Loucy (cell line): Measurements from ENCODE around the gene NKX2-8.

Experiments used
- H2AFZ ChIP-seq: fragments of 200-600 bp; sonication (generic); 2 replicates; pipeline ENCODE4 v1.6.0; 2016; ENCODE audit warnings: antibody characterized with exemption, mild to moderate bottlenecking, low read length, moderate library complexity
- H3F3A ChIP-seq: fragments of 200-600 bp; 2 replicates; pipeline ENCODE4 v1.6.0; 2016; ENCODE audit warnings: antibody characterized with exemption, low read depth, mild to moderate bottlenecking
- H3K27me3 ChIP-seq: fragments of 200-600 bp; sonication (generic); 2 replicates; pipeline ENCODE4 v1.6.1; 2014; ENCODE audit warnings: low read length, mild to moderate bottlenecking; ENCODE audit not compliant: insufficient read depth, poor library complexity, severe bottlenecking
- H3K36me3 ChIP-seq: fragments of 200-600 bp; sonication (generic); 2 replicates; pipeline ENCODE4 v1.6.1; 2016; ENCODE audit warnings: low read length; ENCODE audit not compliant: insufficient read depth
- H3K4me1 ChIP-seq: fragments of 200-600 bp; sonication (generic); 2 replicates; pipeline ENCODE4 v1.5.1; 2014; ENCODE audit warnings: low read length, mild to moderate bottlenecking; ENCODE audit not compliant: insufficient read depth, poor library complexity, severe bottlenecking
- H3K4me2 ChIP-seq: fragments of 200-600 bp; sonication (generic); 2 replicates; pipeline ENCODE4 v1.6.0; 2014; ENCODE audit warnings: antibody characterized with exemption, low read length, low read depth, mild to moderate bottlenecking; ENCODE audit not compliant: poor library complexity, severe bottlenecking
- H3K4me3 ChIP-seq: fragments of 200-600 bp; sonication (generic); 2 replicates; pipeline ENCODE4 v1.5.1; 2014; ENCODE audit warnings: low read length, mild to moderate bottlenecking, mixed read lengths; ENCODE audit not compliant: poor library complexity, severe bottlenecking
- H3K79me2 ChIP-seq: fragments of 200-600 bp; sonication (generic); 2 replicates; pipeline ENCODE4 v1.6.1; 2014; ENCODE audit warnings: low read length; ENCODE audit not compliant: insufficient read depth
- H3K9ac ChIP-seq: fragments of 200-600 bp; sonication (generic); 2 replicates; pipeline ENCODE4 v1.6.0; 2014; ENCODE audit warnings: mild to moderate bottlenecking, low read depth, low read length, moderate library complexity; ENCODE audit not compliant: poor library complexity, severe bottlenecking
- H3K9me2 ChIP-seq: fragments of 200-600 bp; sonication (generic); replicated peaks from 2 replicates; pipeline ENCODE4 v1.6.1; 2016; ENCODE audit warnings: low read depth, low read length, mixed read lengths
- H3K9me3 ChIP-seq: fragments of 200-600 bp; sonication (generic); 2 replicates; pipeline ENCODE4 v1.6.1; 2014; ENCODE audit warnings: mild to moderate bottlenecking, antibody characterized with exemption, low read length, low read depth; ENCODE audit not compliant: insufficient read depth
- H4K20me1 ChIP-seq: fragments of 200-600 bp; sonication (generic); 2 replicates; pipeline ENCODE4 v1.6.0; 2014; ENCODE audit warnings: antibody characterized with exemption, low read length, mild to moderate bottlenecking; ENCODE audit not compliant: insufficient read depth, poor library complexity, severe bottlenecking
- EZH2phosphoT487 ChIP-seq: fragments of 200-600 bp; IDR thresholded peaks from 2 replicates; pipeline ENCODE4 v1.6.1; 2018; ENCODE audit warnings: antibody characterized with exemption, mild to moderate bottlenecking, moderate library complexity, borderline replicate concordance
- TF ChIP-seq, protein P1 (sequence below): fragments of 200-600 bp; sonication (generic); conservative IDR thresholded peaks from 2 replicates; pipeline ENCODE4 v1.5.1; 2014; ENCODE audit warnings: mild to moderate bottlenecking, antibody characterized with exemption, low read length

NKX2-8 gene

DNA sequence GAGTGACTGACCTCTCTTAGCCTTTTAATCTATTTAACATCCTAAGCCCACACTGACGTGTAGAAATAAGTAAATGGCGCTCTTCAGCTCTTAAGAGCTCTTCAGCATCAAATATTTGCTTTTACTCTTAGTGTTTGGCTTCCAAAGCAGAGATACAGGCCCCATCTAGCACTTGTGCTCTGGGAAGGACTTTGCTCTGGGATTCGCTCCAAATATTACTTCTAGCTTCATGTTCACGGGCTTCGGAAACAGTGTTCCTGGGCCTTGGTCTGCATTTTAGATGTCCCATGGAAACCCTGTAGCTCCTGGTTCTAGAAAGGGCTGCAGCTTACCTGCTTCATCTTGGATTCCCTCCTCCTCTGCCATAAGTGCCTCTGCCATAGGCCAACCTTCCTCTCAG lies 2.7 kb upstream of the NKX2-8 start:
- H4K20me1 ChIP-seq = no peaks in the 10 kb centered on the region
- no peaks in the 10 kb centered on the region for H3K9me3 ChIP-seq
- H3K79me2 ChIP-seq = no peaks in the 10 kb centered on the region
- no peak overlapping the region for H3K4me2 ChIP-seq
- no peaks in the 10 kb centered on the region for H3F3A ChIP-seq
- no peaks in the 10 kb centered on the region for H3K36me3 ChIP-seq
- no peak overlapping the region for H3K4me3 ChIP-seq
- no peaks in the 10 kb centered on the region for H3K27me3 ChIP-seq
- no peaks in the 10 kb centered on the region for H3K4me1 ChIP-seq
- no peak overlapping the region for H3K9ac ChIP-seq
- no peak overlapping the region for H2AFZ ChIP-seq
- no peaks in the 10 kb centered on the region for H3K9me2 ChIP-seq
- TF ChIP-seq EZH2phosphoT487 = no peak
- TF ChIP-seq, protein P1, sequence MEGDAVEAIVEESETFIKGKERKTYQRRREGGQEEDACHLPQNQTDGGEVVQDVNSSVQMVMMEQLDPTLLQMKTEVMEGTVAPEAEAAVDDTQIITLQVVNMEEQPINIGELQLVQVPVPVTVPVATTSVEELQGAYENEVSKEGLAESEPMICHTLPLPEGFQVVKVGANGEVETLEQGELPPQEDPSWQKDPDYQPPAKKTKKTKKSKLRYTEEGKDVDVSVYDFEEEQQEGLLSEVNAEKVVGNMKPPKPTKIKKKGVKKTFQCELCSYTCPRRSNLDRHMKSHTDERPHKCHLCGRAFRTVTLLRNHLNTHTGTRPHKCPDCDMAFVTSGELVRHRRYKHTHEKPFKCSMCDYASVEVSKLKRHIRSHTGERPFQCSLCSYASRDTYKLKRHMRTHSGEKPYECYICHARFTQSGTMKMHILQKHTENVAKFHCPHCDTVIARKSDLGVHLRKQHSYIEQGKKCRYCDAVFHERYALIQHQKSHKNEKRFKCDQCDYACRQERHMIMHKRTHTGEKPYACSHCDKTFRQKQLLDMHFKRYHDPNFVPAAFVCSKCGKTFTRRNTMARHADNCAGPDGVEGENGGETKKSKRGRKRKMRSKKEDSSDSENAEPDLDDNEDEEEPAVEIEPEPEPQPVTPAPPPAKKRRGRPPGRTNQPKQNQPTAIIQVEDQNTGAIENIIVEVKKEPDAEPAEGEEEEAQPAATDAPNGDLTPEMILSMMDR = no peak

DNA sequence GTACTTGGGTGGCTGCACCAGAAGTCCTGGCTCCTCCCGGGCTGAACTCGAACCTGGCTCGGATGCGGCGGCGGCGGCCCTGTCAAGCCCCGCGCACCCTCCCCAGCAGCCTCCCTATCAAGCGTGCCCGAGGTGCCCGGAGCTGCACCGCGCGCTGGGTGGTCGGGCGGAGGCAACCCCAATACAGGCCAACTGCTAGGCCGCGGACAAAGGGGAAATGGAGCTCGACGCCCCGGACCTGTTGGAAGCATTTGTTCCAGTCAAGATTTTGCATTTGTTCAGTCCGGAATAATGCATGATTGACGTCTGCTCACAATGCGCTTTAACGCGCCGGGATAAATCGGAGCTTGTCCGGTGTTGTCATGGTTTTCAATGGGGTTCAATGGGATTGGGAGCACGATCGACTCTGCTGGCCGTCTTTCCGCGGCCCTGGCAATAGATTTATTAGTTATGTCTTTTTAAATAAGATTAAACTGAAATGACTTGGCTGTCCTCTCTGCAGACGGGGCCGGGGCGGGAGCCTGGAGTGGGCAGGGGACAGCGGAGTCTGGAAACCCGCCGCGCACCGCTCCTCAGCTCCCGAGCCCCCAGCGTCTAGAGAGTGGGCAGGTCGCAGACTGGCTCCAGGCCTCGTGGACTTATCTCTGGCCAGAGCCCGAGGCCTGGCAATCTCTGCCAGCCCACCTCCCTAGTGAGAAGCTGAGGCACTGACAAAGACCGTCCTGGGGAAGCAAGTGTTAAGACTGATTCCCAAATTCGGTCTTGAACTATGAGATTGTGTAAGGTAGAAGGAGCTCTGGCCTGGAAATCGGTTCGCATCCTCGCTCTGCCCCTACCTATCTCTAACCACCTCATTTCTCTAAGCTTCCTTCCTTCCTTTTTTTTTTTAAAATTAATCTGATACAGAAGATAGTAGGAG lies 1.7 kb upstream of the NKX2-8 start:
- H2AFZ ChIP-seq = no peak overlapping the region

DNA sequence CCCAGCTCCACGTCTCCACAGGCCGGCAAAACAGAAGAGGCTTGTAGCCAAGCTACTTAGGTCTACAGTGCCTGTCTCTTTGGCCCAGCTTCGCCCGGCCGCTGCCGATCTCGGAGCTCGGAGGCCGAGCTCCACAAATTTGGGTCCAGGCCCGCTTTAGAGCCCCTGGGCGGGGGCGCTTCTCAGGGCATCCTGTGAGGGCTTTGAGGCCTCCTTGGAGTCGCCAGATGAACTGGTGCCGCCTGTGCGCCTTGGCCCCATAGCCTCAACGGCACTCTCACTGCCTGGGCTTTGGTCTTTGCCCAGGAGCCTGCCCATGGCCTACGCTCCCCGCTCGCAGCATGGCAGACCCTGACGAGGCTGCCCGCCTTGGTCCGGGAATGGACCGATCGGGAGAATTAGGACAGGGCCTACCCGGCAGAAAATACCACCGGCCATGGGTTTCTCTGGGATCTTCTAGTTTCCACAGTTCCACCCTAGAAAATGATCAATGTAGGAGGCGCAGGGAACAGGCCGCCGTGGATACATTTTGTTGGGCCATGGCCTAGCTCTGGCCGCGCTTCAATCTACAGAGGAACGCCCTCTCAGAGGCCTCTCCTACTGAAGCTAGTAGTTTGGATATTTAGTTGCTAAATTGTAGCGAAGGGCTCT lies 953 bp upstream of the NKX2-8 start:
- H3K9ac ChIP-seq = no peak overlapping the region

More for the DNA sequence above, 1.7 kb upstream of the NKX2-8 start:
- Histone ChIP-seq H3F3A (no peaks in the 10 kb centered on the region), H4K20me1 (no peaks in the 10 kb centered on the region), H3K9me2 (no peaks in the 10 kb centered on the region), H3K4me3 (no peak overlapping the region), H3K4me1 (no peaks in the 10 kb centered on the region), H3K9me3 (no peaks in the 10 kb centered on the region), H3K36me3 (no peaks in the 10 kb centered on the region), H3K9ac (no peak overlapping the region), H3K79me2 (no peaks in the 10 kb centered on the region), H3K27me3 (no peaks in the 10 kb centered on the region), H3K4me2 (no peak overlapping the region)
- no peak for TF ChIP-seq EZH2phosphoT487
- TF ChIP-seq, protein P1 = no peak

More for the DNA sequence above, 953 bp upstream of the NKX2-8 start:
- no peaks in the 10 kb centered on the region for H3F3A ChIP-seq
- H3K4me1 ChIP-seq = no peaks in the 10 kb centered on the region
- H2AFZ ChIP-seq = no peak overlapping the region
- H3K79me2 ChIP-seq = no peaks in the 10 kb centered on the region
- no peaks in the 10 kb centered on the region for H3K9me2 ChIP-seq
- H4K20me1 ChIP-seq = no peaks in the 10 kb centered on the region
- H3K27me3 ChIP-seq = no peaks in the 10 kb centered on the region
- no peaks in the 10 kb centered on the region for H3K9me3 ChIP-seq
- no peaks in the 10 kb centered on the region for H3K36me3 ChIP-seq
- no peak overlapping the region for H3K4me3 ChIP-seq
- no peak for TF ChIP-seq EZH2phosphoT487
- TF ChIP-seq, protein P1 = no peak
- H3K4me2 ChIP-seq = no peak overlapping the region
